HCT116 (cell line): ENCODE data around the gene ACTL10. TPM values are rescaled to one million over a fixed set of nuclear protein-coding genes. Genes with fewer than 3 reads are reported as not detected.

Experiments
- ATAC-seq: fragments of 200-7000 bp; cut with Tn5 transposase; 2 replicates; pipeline ENCODE4 v1.9.1; 2020; ENCODE audit warnings: mild to moderate bottlenecking, moderate library complexity
- BruUV-seq: library from RNA; stranded (reverse); fragments of 400-500 nt; replicated peaks from 2 replicates; lab custom pipeline; 2021; lab: Mats Ljungman, UMichigan
- CTCF ChIA-PET: fragments of 300-600 bp; sonication (Branson Sonifier 250); formaldehyde crosslinking; loops from one replicate; lab custom pipeline; 2021; ENCODE audit warnings: antibody characterized with exemption; lab: Charles Lee
- POLR2A ChIA-PET: fragments of 300-600, 350-600 bp; sonication (Branson Sonifier 250); formaldehyde crosslinking; loops from one replicate; lab custom pipeline; 2021; ENCODE audit warnings: antibody characterized with exemption; lab: Charles Lee
- RAD21 ChIA-PET, 2 experiments: fragments of 300-600 bp; sonication (Branson Sonifier 250); formaldehyde crosslinking; loops; one replicate each; lab custom pipeline; 2023; ENCODE audit warnings: low total read pairs in 2 of 2; ENCODE audit not compliant: uncharacterized antibody in 2 of 2, unreplicated experiment in 2 of 2, low non-redundant PET in 1 of 2; lab: Charles Lee
- DNase-seq: peaks from one replicate; pipeline ENCODE4 v3.0.0-alpha.2; 2010; ENCODE audit warnings: low read depth, low spot score
- H2AFZ ChIP-seq: fragments of 200-600 bp; shearing (Covaris generic), sonication (generic); 2 replicates; pipeline ENCODE4 v1.6.1; 2017; ENCODE audit warnings: low read depth, mixed run types, mixed read lengths, antibody characterized with exemption, low read length; ENCODE audit not compliant: poor library complexity, severe bottlenecking
- H3K27ac ChIP-seq: 2 replicates; pipeline ENCODE4 v1.5.1; 2012; ENCODE audit warnings: low read depth, low read length
- H3K27me3 ChIP-seq: fragments of 200-600 bp; sonication (generic); 2 replicates; pipeline ENCODE4 v1.6.1; 2016; ENCODE audit warnings: mixed run types, low read length, mixed read lengths; ENCODE audit not compliant: insufficient read depth
- H3K36me3 ChIP-seq, 2 experiments: fragments of 200-500 bp in 1 of 2; fragments of 200-600 bp in 1 of 2; sonication (Bioruptor generic) in 1 of 2; sonication (generic) in 1 of 2; 2 replicates each; pipeline versions ENCODE4 v1.5.1 to v1.6.1; 2014 to 2016; ENCODE audit warnings: low read length in 2 of 2, inconsistent platforms in 1 of 2, mixed read lengths in 1 of 2, mixed run types in 1 of 2; ENCODE audit not compliant: insufficient read depth in 2 of 2, control insufficient read depth in 1 of 2
- H3K4me1 ChIP-seq, 2 experiments: fragments of 200-600 bp in 1 of 2; sonication (generic) in 1 of 2; 2 replicates each; pipeline versions ENCODE4 v1.5.1 to v1.6.1; 2012 to 2017; ENCODE audit warnings: low read length in 2 of 2, inconsistent platforms in 1 of 2, mild to moderate bottlenecking in 1 of 2, mixed read lengths in 1 of 2, mixed run types in 1 of 2, moderate library complexity in 1 of 2; ENCODE audit not compliant: insufficient read depth in 2 of 2, control insufficient read depth in 1 of 2
- H3K4me2 ChIP-seq: fragments of 200-600 bp; sonication (generic); 2 replicates; pipeline ENCODE4 v1.6.1; 2017; ENCODE audit warnings: mixed run types, low read length, mixed read lengths
- H3K4me3 ChIP-seq, 2 experiments: fragments of 200-600 bp in 1 of 2; sonication (generic) in 1 of 2; replicated peaks in 1 of 2; 2 replicates each; pipeline ENCODE4 v1.5.1; 2011 to 2016; ENCODE audit warnings: low read length in 2 of 2, control low read depth in 1 of 2, low read depth in 1 of 2, mild to moderate bottlenecking in 1 of 2, mixed read lengths in 1 of 2, mixed run types in 1 of 2
- H3K79me2 ChIP-seq: fragments of 200-600 bp; sonication (generic); 2 replicates; pipeline ENCODE4 v1.6.1; 2017; ENCODE audit warnings: mild to moderate bottlenecking, mixed run types, low read length, moderate library complexity, mixed read lengths; ENCODE audit not compliant: insufficient read depth
- H3K9ac ChIP-seq: fragments of 200-600 bp; sonication (generic); 2 replicates; pipeline ENCODE4 v1.6.1; 2016; ENCODE audit warnings: low read length, mixed read lengths
- H3K9me2 ChIP-seq: fragments of 200-600 bp; sonication (generic), shearing (Covaris generic); 2 replicates; pipeline ENCODE4 v1.6.1; 2017; ENCODE audit warnings: mixed run types, mild to moderate bottlenecking, moderate library complexity; ENCODE audit not compliant: insufficient read depth
- H3K9me3 ChIP-seq, 2 experiments: fragments of 200-500 bp in 1 of 2; fragments of 200-600 bp in 1 of 2; sonication (Bioruptor generic) in 1 of 2; sonication (generic) in 1 of 2; 2 replicates each; pipeline ENCODE4 v1.6.1; 2014 to 2017; ENCODE audit warnings: low read length in 2 of 2, mixed read lengths in 2 of 2, inconsistent platforms in 1 of 2, low read depth in 1 of 2, mild to moderate bottlenecking in 1 of 2, mixed run types in 1 of 2, moderate library complexity in 1 of 2; ENCODE audit not compliant: control insufficient read depth in 1 of 2, insufficient read depth in 1 of 2
- H4K20me1 ChIP-seq: fragments of 200-600 bp; sonication (generic), shearing (Covaris generic); 2 replicates; pipeline ENCODE4 v1.6.1; 2017; ENCODE audit warnings: mixed run types, mild to moderate bottlenecking, moderate library complexity; ENCODE audit not compliant: insufficient read depth
- ATF3 ChIP-seq: IDR thresholded peaks from 2 replicates; pipeline ENCODE4 v1.6.1; 2012
- CBX3 ChIP-seq: IDR thresholded peaks from 2 replicates; pipeline ENCODE4 v1.6.1; 2012; ENCODE audit warnings: low read depth
- CTCF ChIP-seq, 3 experiments: fragments of 200-600 bp in 1 of 3; sonication (generic) in 1 of 3; IDR thresholded peaks in 2 of 3; conservative IDR thresholded peaks in 1 of 3; 2 replicates each; pipeline ENCODE4 v1.5.1; 2012 to 2017; ENCODE audit warnings: low read depth in 2 of 3, low read length in 2 of 3, antibody characterized with exemption in 1 of 3, borderline replicate concordance in 1 of 3, control low read depth in 1 of 3, mild to moderate bottlenecking in 1 of 3, mixed read lengths in 1 of 3, mixed run types in 1 of 3, moderate library complexity in 1 of 3; ENCODE audit not compliant: insufficient read depth in 1 of 3
- MAX ChIP-seq: IDR thresholded peaks from 2 replicates; pipeline ENCODE4 v1.6.1; 2012
- POLR2A ChIP-seq: IDR thresholded peaks from 2 replicates; pipeline ENCODE4 v1.7.0; 2011; ENCODE audit warnings: borderline replicate concordance; ENCODE audit not compliant: insufficient read depth, insufficient read length; ENCODE audit errors: extremely low read depth
- REST ChIP-seq: IDR thresholded peaks from 2 replicates; pipeline ENCODE4 v1.6.1; 2012; ENCODE audit warnings: low read depth
- SRF ChIP-seq: IDR thresholded peaks from 2 replicates; pipeline ENCODE4 v1.6.1; 2012; ENCODE audit warnings: low read depth
- ZFX ChIP-seq: fragments of 450-650 bp; IDR thresholded peaks from 2 replicates; pipeline ENCODE4 v1.6.1; 2017
- intact Hi-C: fragments of 100-400 bp; cut with micrococcal nuclease; formaldehyde crosslinking; loops from 2 replicates; pipeline ENCODE4 v1.10.0; 2022
- total RNA-seq: library from RNA; stranded (reverse); gene quantifications from one replicate; pipeline ENCODE4 v1.2.1, GENCODE V29; 2021; ENCODE audit not compliant: unreplicated experiment

ACTL10 gene
- total RNA-seq, 1 experiment from 2014 or later, result 0.22 TPM

- Histone ChIP-seq H2AFZ (no peak overlapping the region), H3K9me3 (no peaks in the 10 kb centered on the region), H3K27me3 (no peaks in the 10 kb centered on the region), H4K20me1 (no peaks in the 10 kb centered on the region), H3K4me2 (peak overlapping the region; percentile 38), H3K9me2 (no peaks in the 10 kb centered on the region), H3K79me2 (no peaks in the 10 kb centered on the region), H3K4me1 (peaks cover 4 to 23% of the 10 kb centered on the region in 2 experiments; a peak in 3 of 4 replicates), H3K36me3 (0 out of 4 replicates have a peak, but pooled peaks cover 0 to 5% of the 10 kb centered on the region in 2 experiments), H3K27ac (no peak overlapping the region), H3K9ac (no peak overlapping the region), H3K4me3 (no peak overlapping the region)
- ATAC-seq (peak; percentile 58), DNase-seq (no peak)
- CTCF ChIA-PET, result no interaction called here
- POLR2A ChIA-PET, result no interaction called here
- RAD21 ChIA-PET, result no interaction called here
- no TSS peak for BruUV-seq
- intact Hi-C loops, result loop anchor here (5.0 kb wide), 1 partner anchor 963 kb away; no protein-coding TSS in a partner anchor
- no peak for TF ChIP-seq SRF
- TF ChIP-seq ZFX, result no peak
- TF ChIP-seq POLR2A, result no peak
- no peak for TF ChIP-seq CBX3
- TF ChIP-seq ATF3, result no peak
- no peak for TF ChIP-seq MAX
- no peak for TF ChIP-seq CTCF (IDR thresholded peaks at IDR 0.05 in 2 of 3, conservative IDR thresholded peaks at IDR 0.05 in 1 of 3; ENCODE audit: borderline replicate concordance in 1 of 3, insufficient read depth in 1 of 3, low read depth in 2 of 3, low read length in 2 of 3)
- no peak for TF ChIP-seq REST
- TF ChIP-seq, all 23 proteins: peak for 0
Observed at GRCh38 chr20:33709905-33710541, 43.3 kb downstream of the ACTL10 start.
